ENCODE results near the gene SLC6A18.

The SLC6A18 gene

DNA sequence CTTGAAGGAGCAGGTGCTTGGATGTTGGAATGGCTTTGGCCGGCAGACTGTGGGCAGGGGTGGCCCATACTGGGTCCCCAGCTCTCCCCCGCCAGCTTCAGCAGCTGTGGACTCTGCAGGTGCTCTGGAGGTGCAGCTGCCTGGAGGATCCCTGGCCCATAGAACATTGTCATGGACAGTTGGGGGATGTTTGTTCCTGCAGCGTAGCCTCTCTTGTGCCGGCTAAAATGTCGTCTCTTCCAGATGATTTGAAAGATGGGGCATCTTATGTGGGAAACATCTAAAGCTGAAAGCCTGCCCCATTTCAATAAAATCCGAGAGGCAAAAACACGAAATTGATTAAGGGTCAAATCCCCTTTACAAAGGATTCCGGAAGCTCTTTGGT, 37.2 kb upstream of the SLC6A18 start:
- no peak for DNase-seq

DNA sequence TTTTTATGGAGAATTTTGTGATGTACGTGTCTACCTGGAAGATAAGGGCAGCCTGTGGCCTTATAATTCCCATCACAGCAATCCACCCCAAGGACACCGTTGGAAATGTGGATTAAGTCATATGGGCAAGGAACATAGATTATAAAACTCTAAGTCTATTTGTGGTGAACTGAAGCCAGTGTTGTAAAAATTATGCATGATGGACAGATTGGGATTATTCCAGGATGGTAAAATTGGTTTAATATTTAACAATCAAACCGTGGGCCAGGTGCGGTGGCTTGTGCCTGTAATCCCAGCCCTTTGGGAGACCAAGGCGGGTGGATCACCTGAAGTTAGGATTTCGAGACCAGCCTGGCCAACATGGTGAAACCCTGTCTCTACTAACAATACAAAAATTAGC, 36.7 kb upstream of the SLC6A18 start:
- no peak for DNase-seq

DNA sequence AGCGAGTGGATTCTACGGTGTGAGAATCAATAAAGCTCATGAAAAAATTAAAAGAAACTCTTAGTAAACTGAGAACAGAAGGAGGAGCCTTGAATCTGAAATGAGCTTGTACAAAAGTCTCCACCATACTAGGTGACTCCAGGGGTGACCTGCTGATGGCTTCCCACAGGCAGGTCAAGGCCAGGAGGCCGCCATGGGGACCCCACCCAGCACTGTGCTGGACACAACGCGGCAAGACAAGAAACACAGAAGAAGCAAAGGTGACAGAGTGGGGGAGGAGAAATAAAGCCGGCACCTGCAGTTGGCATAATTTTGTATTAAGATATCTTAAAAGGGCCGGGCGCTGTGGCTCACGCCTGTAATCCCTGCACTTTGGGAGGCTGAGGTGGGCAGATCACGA, 35.9 kb upstream of the SLC6A18 start:
- DNase-seq: no peak

DNA sequence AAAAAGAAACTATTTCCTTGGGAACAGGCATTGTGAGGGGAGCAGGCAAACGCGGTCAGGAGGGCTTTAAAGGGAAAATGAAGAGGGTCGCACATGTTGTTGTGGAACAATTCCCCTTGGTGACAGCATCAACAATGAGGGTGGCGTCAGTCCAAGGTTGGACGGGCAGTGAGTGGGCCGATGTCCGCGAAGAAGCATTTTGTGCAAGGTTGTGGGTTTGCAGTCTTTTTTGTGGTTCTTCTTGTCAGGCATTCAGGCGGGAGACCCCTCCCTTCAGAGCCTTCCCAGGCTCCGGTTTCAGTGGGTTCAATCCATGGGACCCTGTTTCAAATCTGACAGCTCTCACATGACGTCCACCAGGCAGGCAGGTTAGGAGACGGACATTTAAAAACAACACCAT, 34.9 kb upstream of the SLC6A18 start:
- DNase-seq: no peak

DNA sequence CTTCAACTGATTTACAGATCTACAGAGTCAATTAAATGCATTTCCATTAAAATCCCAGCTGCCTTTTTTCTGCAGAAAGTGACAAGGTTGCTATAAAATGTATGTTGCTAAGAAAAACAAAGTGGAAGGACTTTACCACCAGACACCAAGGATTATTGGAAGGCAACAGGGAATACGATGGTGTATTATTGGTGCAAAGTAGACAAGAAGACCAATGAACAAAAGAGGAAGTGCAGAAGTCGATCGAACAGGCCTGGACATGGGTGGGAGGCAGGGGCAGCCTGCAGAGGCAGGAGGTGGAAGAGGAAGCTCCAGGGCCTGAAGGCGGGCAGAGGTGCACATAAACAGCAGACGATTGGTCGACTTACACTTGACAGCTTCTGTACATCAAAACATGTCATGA, 34.3 kb upstream of the SLC6A18 start:
- DNase-seq: no peak

DNA sequence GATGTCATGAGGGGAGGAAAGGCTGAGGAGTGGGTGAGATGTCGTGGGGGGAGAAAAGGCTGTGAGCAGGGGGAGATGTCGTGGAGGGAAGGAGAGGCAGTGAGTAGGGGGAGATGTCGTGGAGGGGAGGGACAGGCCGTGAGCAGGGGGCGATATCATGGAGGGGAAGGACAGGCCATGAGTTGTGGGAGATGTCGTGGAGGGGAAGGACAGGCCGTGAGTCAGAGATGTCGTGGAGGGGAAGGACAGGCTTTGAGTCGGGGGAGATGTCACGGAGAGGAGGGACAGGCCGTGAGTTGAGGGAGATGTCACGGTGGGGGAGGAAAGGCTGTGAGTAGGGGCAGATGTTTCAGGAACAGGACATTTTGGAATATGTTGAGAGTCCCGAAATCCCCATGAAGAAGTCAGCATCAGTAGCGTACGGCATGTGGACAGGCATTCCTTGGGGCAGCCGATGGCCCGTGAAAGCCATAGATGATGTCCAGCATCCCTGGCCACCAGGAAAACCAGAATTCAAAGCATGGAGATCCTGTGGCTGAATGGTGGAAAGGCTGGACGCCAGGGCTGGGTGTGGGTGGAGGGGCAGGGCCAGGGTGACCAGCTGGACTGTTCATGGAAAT, 32.1 kb upstream of the SLC6A18 start:
- no peak for DNase-seq

DNA sequence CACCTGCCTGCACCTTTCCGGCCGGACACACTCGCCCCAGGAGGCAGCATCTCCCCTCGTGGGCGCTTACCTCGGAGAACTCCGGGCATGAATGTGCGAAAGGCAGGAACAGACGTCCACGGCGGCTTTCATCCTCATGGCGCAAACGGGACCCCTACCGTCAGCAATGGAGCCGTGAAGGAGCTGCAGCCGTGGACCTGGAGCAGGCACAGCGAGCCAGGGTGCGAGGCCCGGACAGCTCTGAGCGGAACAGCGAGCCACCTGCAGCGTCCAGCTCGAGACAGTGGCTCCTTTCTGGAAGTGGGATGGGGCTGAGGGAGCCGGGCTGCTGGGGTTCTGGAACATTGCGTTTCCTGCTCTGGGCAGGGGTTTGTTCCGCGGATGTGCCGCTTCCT, 31.6 kb upstream of the SLC6A18 start:
- no peak for DNase-seq

DNA sequence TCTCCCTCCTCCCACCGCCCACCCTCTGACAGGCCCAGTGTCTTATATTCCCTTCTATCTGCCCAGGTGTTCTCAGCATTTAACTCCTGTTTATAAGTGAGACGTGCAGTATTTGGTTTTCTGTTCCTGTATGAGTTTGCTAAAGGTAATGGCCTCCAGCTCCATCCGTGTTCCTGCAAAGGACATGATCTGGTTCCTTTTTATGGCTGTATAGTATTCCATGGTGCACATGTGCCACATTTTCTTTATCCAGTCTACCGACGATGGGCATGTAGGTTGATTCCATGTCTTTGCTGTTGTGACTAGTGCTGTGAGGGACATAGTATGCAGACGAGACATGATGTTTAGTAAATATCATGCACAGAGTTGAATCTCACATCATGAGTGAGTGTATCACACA, 30.8 kb upstream of the SLC6A18 start:
- no peak for DNase-seq

DNA sequence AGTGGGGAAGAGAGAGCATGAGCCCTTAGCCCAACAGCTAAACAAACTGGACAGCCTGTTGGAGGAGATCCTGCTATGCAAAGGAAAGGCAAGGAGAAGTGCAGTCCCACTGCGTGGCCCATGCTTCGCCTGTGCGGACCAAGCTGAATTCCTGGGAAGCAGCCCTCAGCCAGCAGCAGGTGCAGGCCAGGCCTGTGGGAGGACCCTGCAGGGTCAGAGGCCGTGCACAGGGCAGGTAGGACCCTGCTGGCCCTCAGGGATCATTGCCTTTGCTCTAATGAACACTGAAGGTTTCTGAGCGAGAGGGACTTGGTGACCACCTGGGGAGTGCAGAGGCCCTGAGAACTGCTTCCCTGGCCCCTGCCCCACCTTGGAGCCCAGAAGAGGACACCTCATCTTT, 29.7 kb upstream of the SLC6A18 start:
- DNase-seq: no peak

DNA sequence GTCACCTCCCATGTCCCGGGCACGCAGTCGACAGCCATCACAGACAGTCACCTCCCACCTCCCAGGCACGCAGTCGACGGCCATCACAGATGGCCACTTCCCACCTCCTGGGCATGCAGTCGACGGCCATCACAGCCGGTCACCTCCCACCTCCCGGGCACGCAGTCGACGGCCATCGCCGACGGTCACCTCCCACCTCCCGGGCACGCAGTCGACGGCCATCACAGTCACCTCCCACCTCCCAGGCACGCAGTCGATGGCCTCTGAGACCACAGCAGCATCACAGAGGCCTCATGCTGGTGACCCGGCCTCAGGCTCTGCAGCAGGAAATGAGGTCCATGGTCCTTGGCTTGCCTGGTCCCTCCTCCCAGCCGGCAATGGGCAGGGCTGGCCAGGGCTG, 29.3 kb upstream of the SLC6A18 start:
- DNase-seq: no peak

DNA sequence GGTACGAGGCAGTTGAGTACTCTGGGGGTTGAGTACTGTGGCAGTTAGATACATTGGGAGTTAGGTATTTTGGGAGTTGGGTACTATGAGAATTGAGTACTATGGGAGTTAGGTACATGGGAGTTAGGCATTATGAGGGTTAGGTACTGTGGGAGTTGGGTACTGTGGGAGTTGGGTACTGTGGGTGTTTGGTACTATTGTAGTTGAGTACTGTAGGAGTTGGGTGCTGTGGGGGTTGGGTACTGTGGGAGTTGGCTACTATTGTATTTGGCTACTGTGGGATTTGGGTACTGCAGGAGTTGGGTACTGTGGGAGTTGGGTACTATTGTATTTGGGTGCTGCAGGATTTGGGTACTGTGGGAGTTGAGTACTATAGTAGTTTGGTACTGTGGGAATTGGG, 28.6 kb upstream of the SLC6A18 start:
- DNase-seq: no peak

DNA sequence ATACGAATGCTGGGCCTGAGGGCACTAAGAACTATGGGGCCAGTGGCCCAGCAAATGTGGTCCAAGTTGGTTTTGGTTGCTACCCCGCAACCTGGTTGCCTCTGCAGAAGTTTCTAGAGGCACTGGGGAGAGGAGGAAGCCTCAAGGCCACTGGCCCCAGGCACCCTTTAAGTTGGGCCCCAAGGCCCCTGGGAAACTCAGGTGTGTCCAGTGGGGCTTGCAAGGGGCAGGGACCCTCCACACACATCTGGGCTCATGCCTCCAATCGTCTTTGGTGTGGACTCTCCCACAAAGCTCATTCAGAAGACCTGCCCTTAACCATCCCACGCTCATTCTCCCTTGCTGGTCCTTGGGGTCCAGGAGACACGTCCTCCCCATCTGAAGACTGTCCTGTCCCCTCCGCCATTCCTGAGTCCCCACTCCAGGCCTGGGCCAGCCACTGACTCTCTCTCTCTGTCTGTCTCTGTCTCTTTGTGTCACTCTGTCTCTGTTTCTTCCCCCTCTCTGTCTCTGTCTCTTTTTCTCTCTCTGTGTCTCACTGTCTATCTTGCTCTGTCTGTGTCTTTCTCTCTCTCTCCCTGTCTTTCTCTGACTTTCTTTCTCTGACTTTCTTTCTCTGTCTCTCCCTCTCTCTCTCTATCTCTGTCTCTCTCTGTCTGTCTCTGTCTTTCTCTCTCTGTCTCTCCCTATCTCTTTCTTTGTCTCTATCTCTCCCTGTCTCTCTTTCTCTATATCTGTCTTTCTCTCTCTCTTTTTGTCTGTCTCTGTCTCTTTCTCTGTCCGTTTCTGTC, 27.1 kb upstream of the SLC6A18 start:
- DNase-seq: no peak

DNA sequence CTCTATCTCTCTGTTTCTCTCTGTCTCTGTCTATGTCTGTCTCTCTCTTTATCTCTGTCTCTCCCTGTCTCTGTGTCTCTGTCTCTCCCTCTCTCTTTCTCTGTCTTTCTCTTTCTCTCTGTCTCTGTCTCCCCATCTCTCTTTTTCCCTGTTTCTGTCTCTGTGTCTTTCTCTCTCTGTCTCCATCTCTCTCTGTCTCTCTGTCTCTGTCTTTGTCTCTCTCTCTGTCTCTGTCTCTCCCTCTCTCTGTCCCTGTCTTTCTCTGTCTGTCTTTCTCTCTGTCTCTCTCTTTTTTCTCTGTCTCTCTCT, 25.9 kb upstream of the SLC6A18 start:
- no peak for DNase-seq

DNA sequence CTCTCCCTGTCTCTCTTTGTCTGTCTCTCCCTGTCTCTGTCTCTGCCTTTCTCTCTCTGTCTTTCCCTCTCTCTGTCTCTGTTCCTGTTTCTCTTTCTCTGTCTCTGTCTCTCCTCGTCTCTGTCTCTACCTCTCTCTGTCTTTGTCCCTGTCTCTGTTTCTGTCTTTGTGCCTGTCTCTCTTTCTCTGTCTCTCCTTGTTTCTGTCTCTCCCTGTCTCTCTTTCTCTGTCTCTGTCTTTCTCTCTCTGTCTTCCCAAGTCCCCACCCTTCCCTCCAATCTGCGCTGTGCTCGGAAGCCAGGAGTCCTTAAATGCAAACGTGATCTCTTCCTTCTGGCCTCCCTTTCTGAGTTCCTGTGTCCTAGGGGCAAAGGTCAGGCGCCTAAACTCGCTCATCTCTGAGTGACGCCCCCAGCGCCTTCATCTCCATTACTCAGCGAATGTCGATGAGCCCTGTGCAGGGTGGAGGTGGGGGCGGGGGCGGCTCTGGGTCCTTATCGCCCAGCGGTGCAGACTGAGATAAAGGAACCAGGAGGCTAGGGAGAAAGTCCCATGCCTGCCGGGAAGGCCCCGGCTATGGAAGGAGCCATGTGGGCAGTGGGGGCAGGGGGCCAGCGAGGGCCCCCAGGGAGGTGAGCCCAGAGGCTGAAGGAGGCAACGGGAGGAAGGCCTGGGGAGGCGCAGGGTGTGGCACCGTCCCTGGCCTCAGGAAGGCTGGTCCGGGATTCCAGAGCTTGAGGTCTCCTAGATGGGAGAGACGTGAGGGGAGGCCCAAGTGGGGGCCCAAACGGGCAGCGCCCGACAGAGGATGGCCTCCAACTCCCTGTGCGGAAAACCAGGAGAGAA, 25.3 kb upstream of the SLC6A18 start:
- DNase-seq: no peak

DNA sequence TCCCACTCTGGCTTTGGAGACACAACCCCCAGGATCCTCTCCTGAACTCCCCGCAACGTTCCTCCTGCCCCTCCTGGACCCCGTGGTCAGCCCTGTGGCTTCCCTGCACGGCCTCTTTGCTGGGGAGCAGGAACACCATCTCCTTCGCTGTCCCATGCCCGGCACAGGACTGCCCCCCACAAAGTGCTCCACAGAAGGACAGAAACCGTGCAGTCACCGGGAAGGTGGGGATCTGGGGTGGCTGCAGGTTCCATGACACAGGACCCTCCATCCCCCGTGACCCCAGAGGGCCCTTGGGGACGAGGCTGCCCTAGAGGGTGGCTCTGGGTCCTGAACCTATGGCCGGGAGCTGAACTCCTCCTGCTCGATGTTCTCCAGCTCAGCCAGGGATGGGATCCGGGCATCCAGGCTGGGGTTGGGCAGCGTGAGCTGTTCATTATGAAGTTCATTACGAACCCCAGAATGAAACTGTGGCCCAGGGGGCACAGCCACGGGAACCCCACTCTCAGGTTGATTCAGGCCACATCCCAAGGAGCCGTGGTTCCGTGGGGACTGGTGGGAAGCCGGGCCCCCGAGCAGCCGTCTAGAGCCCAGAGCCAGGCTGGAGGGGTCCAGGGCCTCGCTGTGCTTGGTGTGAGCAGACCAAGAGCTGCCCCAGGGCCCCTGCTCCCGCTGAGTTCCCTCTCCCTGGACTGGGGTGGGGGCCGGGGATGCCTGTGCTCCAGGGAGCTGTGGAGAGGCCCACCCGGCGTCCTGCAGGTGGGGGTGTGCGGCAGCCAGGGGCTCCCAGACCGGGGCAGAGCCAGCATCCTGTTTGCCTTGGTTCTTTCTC, 24.5 kb upstream of the SLC6A18 start:
- DNase-seq: no peak

DNA sequence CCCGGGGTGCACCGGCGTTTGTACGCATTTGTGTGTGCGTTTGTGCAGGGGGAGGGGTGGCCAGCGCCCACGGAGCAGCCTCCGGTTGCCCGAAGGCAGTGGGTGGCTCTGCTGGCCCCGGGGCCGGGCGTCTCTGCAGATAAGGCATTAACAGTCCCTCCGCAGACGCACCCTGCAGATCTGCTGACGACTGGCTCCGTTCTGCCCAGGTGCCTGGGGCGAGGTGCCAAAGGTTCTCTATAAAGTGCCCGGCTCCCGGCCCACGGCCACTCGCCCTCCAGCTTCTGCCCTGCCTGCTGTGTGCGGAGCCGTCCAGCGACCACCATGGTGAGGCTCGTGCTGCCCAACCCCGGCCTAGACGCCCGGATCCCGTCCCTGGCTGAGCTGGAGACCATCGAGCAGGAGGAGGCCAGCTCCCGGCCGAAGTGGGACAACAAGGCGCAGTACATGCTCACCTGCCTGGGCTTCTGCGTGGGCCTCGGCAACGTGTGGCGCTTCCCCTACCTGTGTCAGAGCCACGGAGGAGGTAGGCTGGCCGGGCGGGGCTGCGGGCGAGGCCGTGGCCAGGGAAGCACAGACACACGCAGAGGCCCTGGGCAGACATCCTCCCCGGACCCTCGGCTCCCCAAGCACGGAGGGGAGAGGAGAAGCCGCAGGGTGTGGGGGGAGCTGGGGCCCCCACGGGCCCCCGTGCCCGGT, 23.7 kb upstream of the SLC6A18 start, which contains the start of gene SLC6A19:
SLC6A19 (plus strand) TSS at position 269 of the 699 bp plus-strand sequence; CDS start at position 325, 56 bp downstream.
- no peak for DNase-seq

DNA sequence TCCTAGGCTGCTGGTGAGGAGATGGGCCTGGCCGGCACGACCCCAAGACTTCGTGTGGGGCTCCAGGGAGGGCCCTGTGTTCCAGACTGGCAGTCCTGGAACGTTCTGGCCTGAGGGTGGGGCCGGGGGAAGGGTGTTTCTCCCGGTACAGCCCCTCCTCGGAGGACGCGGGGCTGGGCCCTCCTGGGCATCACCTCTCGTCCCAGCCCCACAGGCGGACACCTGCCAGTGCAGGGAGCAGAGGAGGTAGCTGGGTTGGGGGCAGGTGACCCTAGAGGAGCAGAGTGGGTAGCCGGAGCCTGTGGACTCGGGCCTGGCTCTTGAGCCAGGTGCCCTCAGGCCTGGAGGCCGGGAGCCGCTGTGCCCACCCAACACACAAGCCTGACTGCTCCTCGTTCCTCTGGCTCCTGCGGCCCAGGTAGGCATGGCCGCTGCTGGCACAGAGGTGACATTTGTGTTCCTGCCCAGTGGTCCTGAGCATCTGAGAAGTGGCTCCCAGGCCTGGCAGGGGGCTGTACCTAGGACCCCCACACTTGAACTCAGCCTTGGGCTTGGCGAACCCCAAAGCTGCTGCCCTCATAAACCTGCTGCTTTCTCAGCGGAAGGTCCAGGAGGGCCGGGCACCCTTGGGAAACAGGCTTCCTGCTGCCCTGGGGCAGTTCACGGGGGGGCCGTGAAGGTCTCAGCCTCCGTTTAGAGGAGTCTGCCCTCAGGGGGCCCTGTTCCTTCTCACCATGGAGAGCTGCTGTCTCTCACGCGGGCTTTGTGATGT, 23.0 kb upstream of the SLC6A18 start:
- no peak for DNase-seq

DNA sequence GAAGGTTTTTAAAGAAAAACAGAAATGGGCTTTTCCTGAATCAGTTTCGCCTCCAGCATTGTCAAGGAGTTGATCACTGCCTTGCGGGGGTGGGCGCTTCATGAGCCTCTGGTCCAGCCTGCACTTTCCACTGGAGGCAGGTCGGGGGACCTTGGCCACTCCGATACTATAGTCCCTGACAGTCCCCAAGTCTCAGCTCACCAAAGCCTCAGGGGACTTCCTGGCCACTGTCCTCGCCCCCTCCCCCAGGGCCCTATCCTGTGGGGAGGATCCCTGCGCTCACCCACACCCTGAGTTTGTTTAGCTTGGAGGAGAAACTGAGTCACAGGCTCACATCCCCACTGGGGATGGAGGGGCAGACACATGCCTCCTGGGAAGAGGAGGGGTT, 22.4 kb upstream of the SLC6A18 start:
- DNase-seq: no peak

DNA sequence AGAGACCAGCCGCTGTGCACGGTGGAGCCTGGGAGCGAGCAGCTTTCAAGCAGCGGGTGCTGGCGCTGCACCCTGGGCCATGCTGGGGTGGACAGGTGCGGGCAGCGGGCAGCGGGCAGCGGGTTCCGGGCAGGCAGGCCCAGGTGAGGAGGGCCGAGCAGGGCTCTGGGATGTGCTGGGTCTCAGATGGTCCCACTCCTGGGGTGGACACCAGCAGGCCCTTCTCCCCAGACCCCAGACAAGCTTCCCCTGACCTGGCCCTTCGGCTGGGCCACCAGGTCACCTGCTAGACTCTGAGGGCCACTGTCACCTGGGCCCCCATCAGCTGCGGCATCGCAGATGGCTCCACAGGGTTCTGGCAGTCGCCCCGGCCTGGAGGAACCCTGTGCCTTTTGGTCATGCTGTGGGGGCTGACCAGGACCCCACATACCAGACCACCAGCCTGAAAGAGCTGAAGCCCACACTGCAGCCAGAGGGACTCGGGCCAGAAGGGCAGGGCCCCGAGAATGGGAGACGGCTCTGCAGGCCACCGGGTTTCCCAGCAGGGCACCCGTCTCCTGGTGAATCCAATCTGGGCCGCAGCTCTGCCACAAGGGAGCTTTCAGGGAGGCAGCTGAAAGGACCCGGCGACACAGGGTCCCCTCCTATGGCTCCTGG, 21.7 kb upstream of the SLC6A18 start:
- no peak for DNase-seq

DNA sequence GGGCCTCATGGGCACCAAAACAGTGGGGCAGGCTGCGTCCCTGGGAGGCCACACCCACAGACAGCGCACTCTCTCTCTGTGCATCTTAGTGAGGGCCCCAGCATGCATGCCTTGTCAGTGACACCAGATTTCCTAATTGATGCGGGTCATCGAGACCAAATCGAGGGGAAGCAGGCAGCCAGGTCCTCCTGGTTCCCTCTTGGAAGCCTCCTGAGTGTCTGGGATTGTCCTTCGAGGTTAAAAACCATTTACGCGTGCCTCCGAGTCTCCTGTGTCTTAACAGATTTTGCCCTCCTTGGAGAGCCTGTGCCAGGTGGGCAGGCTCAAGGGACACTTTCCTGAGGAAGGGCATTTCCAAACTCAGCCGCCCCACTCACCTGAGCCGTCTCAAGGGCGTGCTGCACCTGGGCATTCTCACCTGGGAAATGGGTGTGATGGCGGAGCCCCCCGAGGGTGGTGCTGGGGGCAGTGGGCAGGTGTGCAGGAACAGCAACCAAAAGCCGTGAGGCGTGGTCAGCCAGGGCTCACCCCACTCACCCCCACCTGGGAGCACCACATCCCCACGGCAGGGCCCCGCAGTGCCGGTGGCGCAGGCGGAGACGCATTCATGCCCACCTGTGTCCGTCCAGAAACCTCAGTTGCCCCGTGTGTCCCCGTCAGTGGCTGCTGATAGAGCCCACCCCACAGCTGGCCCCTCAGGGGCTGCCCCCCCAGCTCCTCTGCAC, 21.1 kb upstream of the SLC6A18 start:
- no peak for DNase-seq
